HG03442 (cell line): ENCODE measurements around the gene ZFAND5.
A peak's percentile ranks its signal among the peaks of the same experiment; 100 is the strongest.

Experiments used
- ATAC-seq: cut with Tn5 transposase; IDR thresholded peaks from one replicate; pipeline ENCODE4 v1.9.1; 2021; ENCODE audit warnings: mild to moderate bottlenecking, moderate library complexity; ENCODE audit not compliant: unreplicated experiment

The ZFAND5 gene

DNA sequence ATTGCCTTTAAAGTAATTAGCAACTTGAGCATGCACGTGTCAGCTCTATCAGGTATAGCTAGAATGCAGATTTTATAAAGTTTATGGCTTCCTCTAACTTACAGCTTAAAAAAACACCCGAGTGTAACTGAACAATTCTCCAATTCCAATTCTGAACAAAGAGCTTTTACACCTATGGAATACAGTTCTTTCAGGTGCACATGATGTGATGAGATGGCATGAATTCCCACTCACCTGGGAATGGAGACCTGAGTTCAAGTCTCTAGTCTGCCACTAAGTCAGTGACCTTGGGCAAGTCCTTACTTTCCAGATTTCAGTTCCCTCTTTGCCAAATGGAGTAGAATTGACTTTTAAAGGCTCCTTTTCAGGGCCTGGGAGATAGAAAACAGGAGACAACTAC, 1.8 kb downstream of the ZFAND5 start:
- no peak for ATAC-seq

DNA sequence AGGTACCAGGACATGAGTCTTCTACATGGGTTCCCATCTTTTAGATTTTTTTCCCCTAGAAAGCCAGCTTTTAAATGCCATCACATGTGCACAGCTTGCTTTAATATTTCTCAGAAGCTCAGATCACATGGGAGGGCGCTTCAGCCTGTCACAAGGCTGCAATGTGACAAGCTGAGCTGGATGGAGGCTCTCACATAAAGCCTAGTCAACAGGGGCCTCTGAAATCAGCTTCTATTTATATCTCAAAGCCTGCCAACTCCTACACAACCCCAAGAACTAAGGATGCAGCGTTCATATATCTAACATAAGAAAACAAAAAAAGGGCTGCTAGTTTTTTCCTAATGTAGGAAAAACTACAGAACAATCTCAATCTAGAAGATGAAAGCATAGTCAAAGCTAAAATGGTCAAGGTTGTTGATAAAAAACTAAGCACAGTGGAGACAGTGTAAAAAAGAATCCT, 2.3 kb downstream of the ZFAND5 start:
- peak; percentile 33 for ATAC-seq

DNA sequence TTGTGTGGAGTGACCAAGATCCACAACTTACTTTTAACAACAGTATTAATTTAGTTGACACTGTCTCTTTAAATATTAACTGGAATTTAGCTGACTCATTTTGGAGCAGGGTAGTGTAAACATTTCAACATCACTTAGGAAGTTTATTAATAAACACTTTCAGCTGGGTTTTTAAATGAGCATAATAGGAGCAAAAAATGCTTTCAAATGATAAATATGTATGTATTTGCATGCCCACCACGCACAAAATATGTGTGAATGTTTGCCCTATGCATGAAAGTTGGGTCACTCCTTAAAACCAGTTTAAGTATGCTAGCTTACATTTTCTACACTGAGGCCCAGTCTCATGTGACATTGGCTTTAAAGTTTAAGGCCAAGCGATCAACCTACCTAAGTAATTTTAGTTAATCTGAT, 2.9 kb downstream of the ZFAND5 start:
- no peak for ATAC-seq

DNA sequence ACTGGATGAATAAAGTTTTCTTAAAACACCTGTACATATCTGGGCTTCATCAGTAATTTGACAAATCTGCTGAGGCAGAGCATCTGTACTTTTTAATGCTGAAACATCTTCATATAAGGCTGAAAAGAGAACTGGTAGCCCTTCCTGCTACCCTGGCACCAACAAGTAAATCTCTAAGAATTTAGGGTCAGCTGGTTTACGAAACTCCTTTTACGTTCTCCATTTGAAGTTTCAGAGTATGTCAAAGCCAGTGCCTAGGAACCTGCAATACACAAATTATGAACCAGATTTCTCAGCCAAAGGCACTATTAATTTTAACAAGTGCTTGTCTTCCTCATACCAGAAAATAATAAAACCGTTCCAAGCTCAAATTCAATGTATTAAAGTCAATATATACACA, 3.8 kb downstream of the ZFAND5 start:
- ATAC-seq = no peak

DNA sequence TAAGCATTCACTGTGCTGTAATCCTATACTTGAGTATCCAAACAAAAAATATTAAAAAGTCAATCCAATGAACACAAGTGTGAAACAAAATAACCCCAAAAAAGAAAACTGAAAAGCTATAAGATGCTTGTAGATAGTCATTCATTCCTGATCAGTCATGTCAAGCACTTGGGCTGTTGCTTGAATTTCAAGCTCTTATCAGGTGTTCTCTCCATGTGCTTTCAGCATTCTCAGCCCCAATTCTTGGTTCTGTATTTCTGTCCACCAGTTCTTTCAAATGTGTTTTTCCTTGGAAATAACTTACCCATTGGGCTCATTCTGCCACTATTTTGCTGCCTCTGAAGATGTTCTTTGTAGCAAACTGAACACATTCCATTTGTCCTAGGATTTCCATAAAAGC, 4.7 kb downstream of the ZFAND5 start:
- no peak for ATAC-seq

DNA sequence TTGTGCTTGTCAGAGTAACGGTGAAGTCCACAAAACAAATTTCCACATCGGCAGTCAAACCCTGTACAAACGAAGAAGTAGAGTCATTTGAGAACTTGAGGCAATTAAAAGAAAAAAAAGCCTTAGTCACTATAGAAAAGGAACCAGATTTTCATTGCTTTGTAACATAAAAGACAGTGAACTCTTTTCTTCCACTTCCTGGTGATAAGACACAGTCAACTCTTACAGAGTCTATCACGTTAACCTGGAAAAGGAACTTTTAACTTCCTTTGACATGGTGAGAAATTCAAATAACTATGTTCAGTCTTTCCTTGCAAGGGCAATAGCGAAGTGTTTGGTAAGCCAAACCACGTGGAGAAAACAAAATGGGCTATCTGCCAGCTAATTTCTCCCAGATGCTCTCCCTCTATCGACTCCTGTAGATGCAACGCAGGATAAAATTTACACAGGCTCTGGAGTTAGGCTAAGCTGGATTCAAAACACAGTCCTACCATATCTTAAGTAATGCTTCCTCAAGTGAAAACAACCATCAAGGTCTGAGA, 8.9 kb downstream of the ZFAND5 start:
- no peak for ATAC-seq

DNA sequence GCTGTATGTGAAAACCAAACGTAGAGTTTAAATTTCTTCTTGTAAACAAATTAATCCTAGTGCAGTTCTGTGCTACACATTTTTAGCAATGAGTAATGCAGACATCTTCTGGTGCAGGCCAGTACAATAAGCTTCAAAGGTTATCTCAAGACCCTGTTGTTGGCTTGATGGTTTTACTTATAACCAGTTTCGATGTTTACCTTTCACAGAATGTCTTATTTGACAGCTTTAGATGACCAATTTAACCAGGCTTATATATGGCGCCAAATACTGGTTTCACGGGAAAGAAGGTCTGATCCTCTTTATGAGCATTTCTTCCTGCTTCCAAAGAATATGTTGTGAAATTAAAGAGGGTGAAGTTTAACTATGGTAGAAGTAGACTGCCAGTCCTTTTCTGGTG, 9.9 kb downstream of the ZFAND5 start:
- no peak for ATAC-seq

DNA sequence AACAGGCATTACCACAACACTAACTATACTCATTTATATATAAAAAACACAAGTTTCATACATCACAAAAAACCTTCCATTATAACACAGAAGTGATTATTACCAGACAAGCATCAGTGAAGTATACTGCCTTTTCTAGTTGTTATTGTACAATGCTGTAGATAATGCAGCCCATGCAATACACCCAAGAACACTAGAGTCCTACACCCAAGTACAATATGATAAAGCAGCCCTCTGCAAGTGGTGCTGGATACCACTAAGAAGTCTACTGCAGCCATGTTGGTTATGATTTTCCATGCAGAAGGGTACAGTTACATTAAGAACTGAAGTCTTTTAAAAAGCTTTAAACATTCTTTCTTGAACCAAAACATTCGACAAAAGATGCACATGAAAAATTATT, 10.3 kb downstream of the ZFAND5 start:
- no peak for ATAC-seq

DNA sequence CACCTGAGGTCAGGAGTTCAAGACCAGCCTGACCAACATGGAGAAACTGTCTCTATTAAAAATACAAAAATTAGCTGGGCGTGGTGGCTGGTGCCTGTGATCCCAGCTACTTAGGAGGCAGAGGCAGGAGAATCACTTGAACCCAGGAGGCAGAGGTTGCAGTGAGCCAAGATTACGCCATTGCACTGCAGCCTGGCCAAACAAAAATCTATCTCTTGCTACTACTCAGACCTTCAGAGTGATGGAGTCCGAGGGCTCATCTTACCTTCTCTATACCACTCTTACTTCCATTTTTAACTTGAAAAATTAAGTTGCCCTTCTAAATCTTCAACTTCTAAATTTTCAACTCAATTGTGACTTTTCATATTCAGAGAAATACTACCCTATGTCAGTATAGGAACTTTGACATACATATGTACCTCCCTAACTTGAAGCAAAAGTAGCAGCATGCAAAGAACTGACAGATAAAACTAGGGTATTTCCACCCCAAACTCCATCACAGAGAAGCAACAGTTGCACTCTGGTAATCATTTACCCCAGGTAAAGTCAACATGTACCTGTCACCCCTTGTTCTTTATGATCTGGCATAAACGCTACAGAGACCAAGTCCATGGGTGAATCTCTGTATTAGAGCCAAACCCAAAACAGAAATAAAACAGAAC, 11.4 kb downstream of the ZFAND5 start:
- ATAC-seq = no peak

DNA sequence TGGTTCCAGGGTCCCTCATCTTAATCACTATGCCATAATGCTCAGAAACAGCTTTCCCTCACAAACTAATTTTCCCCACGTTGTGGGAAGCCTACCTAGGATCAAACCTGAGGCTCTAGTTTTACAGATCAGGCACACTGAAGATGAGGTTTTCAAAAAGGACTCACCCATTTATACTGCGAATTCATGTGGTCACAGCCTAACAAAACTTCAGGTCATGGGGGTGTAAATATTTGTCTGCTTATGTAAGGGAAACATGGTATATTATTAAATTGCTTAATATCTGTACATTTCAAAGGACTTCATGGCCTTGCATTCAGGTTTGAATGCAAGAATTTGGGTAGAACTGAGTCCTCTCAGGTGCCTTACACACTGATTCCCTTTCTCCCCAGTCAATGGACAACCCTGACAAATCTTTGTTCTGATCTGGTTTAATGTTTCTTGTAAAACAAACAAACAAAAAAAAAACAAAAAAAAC, 12.1 kb downstream of the ZFAND5 start:
- ATAC-seq = no peak

DNA sequence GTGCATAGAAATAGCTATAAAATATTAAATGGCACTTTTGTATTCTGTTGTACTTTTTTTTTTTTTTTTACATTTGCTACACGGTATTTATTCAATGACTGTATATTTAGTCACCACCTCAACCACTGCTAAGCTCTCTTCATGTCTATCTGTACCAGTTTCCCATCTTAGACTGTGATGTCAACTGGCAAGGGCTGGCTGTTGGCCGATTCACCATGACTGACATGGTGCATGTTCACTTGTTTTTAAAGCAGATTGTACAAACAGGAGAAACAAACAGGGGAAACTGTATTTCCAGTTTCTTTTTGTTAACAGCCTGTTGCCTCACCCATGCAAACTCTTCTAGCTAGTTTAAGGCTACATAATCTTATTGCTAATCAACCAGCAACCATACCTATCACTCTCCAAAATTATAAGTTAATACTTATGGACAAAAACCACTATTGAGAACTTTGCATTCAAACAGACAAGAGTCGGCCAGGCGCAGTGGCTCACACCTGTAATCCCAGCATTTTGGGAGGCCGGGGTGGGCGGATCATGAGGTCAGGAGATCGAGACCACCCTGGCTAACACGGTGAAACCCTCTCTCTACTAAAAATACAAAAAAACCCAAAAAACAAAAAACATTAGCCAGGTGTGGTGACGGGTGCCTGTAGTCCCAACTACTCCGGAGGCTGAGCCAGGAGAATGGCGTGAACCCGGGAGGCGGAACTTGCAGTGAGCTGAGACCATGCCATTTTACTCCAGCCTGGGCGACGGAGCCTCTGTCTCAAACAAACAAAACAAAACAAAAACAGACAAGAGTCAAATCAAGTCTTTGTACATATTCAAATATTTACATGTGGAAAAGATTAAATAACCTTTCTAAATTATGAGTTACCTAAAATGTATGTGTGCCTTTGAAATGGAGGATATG, 13.2 kb downstream of the ZFAND5 start:
- ATAC-seq = no peak

DNA sequence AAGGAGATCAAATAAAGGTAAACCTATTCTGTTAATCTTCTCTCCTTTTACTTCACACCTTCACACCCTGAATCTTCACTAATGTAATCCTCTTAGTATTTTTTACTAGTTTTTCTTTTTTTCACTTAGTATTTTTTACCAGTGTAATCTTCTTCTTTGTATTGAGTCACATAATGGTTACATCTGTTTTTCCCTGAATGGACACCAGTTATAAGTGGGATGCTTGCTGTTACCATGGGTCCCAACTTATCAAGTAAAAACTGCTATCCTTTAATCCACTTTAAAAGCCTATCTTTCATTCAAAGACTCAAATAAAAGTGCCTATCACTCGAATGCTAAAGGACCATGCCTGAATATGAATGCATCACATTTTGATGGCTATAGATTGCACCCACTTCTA, 15.1 kb downstream of the ZFAND5 start:
- ATAC-seq = no peak

DNA sequence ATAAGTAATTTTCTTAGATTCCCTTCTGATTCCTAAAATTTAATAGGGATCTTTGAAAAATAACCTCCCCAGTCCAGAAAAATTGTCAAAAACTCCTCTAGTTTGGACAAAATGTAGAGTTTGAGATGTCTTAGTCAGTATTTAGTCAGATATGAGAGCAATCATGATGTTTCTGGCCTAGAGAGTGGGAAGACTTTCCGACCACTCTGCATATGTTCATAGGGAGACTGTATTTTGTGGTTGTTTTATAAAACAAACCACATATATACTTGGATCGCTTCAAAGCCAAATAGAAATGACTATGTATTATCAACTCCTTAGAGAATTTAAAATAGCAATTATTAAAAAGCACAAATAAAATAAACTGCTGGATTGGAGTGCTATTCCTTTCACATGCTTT, 15.8 kb downstream of the ZFAND5 start:
- ATAC-seq = no peak

DNA sequence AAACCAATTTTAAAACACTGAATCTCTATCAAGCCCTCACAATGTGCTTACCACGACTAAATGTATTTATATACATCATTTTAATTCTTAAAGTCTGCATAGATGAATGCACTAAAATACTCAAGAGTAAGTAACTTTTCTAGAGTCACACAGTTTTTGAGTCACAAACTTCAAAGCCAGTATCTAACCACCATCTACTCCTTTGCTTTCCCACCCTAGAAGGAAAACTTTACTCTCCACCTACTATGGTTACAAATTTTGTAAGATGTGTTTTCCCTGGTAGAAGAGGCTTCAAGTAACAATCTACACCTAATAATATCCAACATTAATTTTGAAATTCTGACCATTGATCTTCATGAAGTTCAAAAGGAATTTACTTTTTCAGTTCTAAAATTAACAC, 18.7 kb downstream of the ZFAND5 start:
- no peak for ATAC-seq

DNA sequence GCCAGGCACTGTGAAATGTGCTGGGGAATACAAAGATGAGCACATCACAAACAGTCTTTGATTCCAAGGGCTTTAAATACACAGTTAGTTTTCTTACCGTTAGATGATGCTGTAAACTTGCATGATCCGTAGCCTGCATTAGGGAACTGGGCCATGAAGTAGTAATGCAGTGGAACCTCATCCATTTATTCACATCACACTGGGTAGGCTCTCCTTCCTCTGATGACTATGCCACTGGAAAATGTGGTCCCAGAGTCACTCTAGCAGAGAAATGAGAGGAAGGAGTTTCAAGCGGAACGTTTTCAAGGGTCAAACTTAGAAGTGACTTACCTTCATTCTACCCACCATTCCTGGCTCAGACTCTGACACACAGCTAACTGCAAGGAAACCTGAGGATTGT, 26.4 kb downstream of the ZFAND5 start:
- no peak for ATAC-seq

DNA sequence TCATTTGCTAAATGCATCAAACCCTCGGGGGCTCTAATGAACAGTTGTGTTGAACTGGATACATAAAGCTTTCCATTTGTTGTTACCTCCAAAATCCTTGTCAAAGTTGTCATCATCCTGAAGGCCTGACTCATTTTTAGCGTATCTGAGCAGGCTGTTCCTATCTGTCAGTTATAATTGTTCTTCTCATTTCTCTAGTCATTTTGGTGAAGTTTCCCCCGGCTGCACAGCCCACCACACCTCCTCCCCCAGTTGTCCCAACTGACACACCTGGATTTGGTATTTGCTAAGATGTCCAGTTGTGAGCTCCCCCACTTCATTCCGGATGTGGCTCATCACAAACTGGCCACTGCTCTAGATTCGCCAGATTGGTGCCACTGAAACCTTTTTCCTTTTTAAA, 27.7 kb downstream of the ZFAND5 start:
- ATAC-seq = no peak

DNA sequence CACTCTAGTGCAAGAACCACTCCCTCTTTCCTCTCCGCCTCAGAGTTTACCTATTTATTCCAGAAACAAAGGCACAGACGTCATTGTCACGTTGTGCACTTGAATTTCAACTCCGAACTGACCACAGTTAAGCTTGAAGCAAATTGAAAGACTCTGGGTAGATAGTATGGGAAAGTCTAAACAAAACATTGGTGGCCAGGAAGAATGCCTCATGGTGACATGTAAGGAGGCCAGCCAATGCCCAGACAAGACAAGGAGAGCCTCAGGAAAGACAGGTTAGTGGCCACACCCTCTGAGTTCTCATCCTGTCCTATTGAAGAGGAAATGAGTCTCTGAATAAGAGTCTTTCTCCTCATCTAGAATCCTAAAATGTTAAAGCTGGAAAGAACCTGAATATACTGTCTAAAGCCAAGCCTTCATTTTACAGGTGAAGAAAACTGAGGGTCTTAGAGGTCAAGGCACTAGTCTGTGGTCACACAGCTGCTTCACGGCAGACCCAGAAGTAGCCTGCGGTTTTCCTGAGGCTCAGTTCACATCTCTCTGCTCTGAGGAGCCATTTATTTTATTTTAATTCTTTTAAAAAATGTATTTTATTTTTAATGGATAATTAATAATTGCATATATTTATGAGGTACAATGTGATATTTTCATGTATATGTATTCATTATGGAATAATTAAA, 30.2 kb downstream of the ZFAND5 start:
- ATAC-seq = no peak

DNA sequence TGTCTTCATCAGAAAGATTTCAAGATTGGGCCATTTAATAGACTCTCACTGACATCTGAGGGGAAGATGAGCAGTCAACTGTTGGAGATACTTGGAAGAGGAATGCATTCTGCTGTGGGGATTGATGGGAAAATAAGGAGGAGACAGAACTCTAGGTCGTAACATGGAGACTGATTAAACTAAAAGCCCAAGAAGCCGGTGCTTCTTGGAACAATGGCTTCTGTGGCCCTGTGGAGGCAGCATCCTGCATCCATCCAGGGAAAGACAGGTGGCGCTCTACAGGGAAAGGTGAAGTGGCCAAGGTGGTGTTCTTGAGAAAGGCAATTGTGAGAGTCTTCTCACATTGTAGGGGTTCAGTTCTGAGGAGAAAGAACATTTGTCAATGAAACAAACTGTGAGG, 31.3 kb downstream of the ZFAND5 start:
- no peak for ATAC-seq

DNA sequence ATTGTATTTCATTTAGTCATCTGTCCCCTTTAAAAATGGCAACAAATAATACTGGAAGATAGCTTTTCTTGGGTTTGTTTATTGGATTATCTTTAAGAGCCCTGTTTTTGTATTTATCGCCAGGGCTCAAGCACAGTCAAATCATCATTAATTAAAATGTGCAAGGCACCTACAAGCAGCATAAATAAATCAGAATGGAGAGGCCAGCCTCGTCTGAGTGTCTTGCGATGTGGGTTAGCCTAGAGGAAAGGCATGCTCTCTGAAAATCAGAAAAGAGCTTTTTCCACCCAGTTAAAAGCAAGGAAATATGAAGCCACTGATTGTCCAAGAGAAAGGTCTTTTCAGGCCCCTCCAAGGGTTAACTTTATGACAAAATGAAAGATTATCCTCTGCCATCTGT, 31.8 kb downstream of the ZFAND5 start:
- no peak for ATAC-seq

DNA sequence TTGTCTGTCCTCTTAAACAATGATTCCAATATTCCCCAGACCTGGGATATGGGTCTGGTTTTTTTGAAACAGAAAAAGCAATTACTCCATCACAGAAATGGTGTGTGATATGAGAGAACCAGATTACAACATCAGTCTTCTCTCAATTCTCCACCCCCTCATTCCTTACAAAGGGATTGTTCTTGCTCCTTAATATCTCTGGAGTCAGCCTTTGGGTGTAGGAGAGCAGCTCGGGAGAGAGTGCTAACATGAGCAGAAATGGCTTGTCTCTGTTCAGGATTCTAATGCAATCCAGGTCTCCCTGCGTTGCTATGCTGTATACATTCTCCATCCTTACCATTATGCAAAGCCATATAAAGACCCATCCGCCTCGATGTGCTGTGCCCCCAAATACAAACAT, 32.7 kb downstream of the ZFAND5 start:
- no peak for ATAC-seq

DNA sequence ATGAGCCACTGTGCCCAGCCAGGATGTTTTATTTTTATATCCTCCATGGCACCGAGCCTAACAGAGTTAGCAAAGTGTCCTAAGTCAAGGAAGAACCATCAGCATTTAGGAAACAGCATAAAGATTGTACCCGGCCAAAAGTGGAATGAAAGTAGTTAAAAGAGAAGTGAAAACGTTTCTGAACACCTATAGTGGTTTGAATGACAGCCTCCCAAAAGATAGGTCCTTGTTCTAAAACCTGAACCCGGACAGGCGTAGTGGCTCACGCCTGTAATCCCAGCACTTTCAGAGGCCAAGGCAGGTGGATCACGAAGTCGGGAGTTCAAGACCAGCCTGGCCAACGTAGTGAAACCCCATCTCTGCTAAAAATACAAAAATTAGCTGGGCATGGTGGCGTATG, 37.4 kb downstream of the ZFAND5 start:
- no peak for ATAC-seq
